ENCODE results near the gene LRRC73.
"Not testable (repeated sequence)": the region's sequence is repeated elsewhere in the genome, so short reads cannot be mapped to it uniquely, and the experiment has no call there.

The LRRC73 gene

DNA sequence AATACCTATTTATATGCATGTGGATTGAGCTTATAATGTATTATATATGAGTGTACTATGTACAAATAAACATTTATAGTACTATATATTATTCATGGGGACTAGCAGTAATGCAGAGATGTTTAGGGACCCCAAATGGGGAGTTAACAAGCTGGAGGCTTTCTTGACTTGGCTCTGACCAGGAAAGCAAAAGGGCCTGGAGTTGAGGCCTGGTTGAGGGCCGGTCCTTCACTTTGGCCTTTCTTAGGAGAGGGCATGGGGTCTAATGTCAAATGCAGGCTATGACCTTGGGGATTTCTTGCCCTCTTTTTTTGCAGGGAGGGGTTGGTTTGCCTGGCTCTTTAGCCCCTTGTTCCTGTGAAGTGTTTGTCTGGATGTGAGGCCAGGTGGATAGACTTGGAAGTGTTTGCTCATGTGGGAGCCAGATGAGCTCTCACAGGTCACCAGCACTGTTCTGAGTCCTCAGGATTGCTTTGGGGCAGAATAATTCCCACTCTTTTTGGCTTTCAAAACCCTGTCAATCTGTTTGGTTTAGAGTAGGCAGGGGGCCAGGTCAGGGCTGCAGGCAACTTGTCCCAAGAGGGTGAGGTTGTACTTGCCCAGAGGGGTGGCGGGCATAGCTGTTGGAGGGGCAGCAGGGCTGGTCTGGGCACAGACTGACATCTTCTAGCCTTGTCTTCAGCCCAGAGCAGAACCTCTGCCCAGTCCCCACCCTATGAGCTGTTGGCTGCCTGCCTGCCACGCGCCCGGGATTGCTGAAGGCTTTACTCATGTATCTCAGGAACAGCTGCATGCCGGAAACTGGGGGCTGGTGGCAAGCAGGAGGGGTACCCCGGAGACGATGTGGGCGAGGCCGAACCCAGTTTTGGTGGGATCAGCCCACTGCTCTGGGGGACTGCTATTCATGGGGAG, 18.1 kb downstream of the LRRC73 start:
- peak; percentile 84 for DNase-seq

DNA sequence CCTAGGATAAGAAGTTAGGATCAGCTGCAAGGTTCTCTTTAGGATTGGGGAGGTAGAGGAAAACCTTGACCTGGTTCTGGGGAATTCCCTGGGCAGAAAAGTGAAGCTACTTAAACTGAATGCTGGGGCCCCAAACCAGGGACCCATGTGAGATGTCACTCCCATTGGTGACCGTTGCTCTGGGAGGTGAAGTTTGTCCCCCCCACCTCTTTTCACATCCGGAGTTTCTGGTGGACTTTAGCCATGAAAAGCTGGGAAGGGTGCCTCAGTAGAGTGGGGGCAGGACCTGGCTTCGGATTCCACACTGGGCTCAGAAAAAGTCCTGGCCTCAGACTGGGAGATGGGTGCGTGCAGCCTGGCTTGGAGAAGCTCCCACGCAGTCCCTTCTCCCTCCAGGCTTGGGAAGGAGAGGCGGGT, 19.6 kb downstream of the LRRC73 start:
- DNase-seq: no peak

DNA sequence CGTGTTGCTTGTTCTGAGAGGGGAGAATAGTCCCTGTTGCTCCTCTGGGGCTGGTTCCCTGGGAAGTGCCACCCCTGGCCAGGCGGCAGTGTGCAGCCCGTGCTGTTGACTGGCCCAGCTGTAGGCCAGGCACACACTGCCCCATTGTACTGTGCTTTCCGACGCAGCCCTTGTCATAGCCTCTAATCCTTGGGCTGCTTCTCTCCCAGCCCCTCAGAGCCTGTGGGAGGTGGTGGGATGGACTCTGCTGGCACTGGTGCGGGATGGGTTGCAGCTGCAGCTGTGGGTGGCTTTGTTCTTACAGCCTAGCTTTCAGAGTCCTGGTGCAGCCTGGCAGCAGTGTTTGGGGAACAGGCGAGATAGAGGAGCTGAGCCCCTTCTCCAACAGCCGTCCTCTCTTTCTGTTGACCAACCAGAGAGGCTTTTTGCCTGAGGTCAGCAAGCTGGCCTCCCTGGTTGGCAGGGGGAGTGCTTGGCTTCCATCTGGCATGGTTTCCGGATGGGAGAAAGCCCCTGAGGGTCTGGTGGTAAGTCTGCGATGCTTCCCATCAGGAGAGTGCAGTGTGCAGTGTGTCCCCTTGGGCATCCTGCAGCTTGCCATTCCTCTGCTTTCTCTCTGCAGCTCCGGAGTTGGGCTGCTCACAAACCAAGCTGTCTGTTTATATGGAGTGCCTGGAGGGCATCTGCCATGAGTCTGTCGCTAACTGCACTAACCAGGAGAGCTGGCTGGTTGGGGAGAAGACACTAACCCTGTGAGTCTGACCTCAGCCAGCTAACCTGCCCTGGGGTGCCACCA, 20.7 kb downstream of the LRRC73 start:
- no peak for DNase-seq

DNA sequence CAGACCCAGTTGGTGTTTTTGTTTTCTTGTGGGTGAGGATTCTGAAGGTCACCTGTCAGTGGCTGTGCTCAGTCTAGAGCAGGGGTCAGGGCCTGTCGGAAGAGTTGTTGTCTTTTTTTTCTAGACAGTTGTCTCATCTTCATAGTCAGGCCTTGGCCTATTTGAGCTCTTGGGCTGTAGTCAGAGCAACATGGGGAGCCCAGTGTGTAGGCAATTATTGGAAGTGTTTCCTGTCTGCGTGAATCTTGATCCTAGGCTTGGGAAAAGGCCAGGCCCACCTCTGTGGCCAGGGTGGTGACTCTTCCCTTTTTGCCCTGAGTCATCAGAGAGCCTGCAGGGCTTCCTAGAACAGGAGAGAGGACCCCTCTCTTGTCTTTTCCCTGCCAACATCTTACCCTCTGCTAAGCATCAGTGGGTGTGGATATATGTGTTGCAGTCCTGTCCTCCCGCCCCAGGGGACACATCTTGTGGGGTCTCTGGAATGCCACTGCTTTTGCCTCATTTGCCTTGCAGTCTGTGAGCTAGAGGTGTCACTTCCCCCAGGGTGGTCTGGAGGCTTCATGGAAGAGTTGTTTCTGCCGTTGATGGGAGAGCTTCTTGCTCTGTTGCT, 21.4 kb downstream of the LRRC73 start:
- no peak for DNase-seq

DNA sequence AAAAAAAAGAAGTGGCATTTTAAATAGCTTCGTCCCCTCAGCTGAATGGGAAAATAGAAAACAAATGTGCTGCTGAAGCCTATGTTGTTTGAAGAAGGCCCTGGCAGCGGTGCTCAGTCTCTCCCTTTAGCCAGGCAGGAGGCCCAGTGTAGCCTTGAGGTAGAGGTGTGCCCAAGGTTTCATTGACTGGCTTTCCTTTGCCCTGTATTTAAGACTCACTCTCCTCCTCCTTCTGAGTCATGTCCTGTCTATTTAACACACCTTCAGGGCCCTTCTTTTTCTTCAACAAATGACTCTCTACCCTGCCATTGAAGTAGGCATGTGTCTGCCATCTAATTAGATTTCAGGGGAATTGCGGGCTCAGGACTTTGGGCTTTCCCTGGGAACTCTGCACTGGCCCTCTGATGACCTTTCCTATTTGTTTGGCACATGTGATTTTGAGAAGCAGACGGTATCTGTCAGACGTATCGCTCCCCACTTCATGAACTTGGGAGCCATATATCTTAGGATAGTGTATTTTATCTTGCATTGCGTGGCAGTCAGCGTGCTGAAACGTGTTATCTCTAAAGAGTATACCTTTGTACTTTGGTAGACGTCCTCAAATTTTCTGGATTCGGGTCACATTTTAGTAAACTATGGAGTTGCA, 28.4 kb downstream of the LRRC73 start:
- DNase-seq: no peak

DNA sequence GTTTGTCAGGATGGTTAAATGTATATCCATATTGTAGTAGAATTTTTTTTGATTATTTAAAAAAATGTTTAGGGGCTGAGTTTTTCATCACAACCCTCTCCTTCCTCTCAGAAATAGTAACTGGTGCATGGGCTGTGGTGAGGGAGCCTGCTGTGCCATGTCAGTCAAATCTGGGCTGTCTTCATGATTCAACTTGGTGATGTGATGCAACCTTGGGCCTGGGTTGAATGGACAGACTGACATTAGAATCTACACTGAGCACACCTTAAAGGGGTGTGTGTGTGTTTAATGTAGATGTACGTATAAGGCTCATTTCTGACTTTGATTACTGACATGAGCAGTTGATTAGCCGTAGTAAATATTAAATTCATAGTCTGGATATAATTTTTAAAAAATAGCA, 29.1 kb downstream of the LRRC73 start:
- DNase-seq: no peak

DNA sequence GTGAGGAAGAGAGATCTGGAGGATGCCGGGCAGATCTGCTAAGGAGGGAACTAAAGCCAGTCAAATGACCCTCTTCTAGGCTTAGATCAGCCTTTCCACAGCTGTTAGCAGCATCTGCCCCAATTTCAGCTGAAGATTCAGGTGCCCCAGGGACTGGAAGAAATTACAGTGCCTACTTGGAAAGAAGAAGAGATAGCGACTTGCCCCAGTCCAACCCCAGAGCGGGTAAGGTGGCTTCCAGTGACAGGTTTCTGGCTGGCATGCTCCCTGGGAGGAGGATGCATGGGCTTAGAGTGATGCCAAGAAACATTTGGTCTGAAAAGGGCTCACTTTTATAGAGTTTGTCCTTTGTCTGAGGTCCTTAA, 32.2 kb downstream of the LRRC73 start:
- DNase-seq: no peak

DNA sequence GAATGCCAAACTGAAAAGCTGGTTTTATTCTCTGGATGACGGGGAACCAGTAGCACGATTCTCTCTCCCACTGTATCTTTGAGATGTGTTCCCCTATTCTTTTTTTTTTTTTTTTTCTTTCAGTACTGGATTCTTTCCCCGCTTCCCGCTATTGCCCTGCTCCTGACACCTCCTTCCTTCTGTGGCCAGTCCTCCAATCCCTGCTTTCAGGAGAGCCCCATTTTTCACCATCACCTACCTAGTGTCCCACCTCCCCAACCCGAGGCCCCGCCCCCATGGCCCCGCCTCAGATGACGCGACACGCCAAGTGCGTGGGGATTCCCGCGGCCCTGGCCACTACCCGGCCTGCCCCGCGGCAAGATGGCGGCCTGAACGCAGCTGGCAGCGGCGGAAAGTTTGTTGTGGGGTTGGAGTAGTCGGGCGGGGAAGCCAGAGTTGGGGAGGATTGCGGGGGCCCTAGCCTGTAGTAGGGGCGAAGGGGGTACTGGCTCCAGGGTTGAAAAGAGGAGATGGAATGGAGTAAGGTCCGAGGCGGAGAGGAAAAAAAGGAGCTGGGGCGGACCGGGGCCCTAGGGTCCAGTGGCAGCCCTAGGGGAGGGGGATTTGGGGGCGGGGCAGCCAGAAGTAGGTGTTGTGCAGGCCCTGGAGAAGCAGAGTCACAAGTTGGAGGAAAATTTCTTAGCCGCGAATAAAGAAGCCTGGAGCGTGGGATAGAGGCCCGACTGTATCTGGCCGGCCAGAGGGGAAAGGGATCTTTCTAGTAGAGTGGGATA, 32.7 kb downstream of the LRRC73 start, which contains the start of gene TJAP1:
Gene TJAP1, plus strand, starts transcription at position 336 of the 773 bp plus-strand sequence. CDS start 21,432 bp downstream, outside the sequence.
- DNase-seq: peak; percentile 97

DNA sequence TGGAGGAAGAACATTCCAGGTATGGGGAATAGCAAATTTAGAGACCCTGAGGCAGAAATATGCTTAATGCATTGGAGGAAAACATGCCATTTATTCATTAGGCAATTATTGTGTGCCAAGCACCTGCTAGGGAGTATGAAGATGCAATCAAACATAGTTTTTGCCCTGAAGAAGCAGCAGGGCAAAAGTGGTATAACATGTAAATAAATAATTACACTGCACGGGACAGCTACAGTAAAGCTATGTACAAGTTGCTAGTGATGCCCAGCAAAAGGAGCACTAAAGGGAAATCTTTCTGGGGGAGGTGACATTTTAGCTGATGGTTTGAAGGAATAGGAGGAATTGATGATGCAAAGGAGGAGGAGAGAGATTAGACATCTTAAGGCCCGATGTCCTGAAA, 33.4 kb downstream of the LRRC73 start:
- DNase-seq: peak; percentile 43

DNA sequence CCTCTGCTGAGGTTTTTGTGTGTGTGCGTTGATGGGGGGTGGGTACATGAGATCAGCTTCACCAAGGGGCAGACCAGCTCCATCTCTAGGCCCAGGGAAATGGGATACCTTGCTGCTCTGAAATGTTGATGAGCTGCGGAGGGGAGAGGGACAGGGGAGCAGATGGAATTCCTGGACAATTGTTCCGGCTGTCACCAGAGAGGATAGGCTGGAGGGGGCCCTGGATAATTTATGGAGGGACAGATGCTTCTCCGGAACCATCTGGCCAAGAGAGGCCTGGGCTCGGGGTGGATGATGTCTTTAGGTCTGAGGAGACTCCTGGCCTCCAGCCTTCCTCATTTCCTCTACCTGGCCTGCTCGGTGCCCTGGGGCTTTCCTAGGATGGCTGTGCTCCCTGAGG, 34.6 kb downstream of the LRRC73 start:
- DNase-seq: no peak

DNA sequence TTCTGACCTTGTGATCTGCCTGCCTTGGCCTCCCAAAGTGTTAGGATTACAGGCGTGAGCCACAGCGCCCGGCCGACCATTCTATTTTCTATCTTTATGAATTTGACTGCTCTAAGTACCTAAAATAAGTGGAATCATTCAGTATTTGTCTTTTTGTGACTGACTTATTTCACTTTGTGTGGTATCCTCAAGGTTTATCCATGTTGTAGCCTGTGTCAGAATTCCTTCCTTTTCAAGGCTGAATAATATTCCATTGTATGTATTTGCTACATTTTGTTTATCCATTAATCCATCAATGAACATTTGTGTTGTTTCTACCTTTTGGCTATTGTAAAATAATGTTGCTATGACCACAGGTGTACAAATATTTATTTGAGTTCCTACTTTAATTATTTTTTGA, 37.6 kb downstream of the LRRC73 start:
- no peak for DNase-seq

DNA sequence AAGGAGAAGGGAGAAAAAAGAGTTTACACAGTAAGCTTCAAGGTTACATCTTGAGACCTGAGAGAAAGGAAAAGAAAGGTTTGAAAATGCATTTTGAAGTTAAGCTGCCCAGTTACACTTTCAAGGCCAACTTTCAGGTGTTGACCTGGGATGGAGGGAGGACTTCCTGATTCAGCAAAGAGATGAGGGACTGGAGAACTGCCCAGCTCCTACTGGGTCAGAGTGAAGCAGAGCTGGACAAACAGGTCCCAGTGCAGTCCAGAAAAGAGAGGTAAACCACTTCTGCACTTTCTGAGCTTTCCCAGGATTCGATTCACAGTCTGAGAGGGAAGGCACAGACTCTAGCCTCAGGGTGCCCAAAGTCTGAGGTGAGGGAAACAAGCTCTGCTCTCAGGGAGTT, 38.7 kb downstream of the LRRC73 start:
- no peak for DNase-seq

DNA sequence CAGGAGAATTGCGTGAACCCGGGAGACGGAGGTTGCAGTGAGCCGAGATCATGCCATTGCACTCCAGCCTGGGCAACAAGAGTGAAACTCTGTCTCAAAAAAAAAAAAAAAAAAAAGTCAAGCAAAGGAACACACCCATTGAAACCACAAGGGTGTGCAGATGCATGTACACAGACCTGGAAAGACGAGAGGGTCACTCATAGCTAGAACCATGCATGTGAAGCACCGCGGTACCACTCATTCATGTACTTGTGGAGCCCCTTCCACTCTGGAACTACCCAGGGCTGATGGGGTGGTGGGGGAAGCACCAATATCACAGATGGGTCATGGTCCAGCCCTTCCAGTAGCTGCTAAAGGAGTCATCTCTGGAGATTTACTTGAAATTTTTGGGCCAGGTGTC, 40.2 kb downstream of the LRRC73 start:
- DNase-seq: no peak

DNA sequence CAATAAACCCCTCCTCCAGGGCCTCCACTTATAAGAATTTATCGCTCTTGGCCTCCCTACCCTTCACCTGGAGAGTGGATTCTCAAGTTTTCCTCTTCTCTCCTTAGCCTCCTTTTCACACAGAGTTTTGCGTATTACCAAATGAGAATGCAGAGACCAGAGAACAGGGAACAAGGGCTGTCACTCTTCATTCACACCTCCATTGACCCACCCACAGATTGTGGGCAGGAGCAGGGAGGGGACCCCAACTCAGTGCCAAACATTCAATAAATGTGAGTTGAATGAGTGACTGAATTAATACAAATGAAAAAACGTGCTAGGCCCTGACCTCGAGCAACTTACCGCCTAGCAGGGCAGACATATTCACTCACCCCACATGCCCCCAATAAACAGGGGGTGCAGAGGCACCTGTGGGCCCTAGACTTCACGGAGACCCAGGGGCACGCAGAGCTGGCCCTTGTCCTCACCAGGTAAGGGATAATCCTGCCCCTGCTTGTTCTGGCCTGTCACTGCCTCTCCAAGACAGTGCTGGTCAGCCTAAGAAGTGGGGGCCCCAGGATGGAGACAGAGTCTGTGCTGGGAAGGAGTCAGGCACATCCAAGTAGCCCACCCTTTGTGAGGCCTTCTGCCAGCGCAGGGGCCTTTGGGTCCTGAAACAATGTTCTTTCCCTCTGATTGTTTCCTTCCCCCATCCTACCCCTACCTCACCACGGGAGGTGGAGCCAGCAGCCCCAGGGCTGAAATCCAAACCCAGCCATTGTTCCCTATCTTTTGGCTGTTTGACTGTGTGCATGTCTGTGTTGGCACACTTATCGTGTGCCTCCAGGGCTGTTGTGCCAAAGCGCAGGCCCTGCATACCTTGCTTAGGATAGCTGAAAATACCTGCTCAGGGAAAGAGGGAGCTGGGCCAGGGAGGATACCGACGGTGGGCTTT, 41.1 kb downstream of the LRRC73 start:
- DNase-seq: no peak

DNA sequence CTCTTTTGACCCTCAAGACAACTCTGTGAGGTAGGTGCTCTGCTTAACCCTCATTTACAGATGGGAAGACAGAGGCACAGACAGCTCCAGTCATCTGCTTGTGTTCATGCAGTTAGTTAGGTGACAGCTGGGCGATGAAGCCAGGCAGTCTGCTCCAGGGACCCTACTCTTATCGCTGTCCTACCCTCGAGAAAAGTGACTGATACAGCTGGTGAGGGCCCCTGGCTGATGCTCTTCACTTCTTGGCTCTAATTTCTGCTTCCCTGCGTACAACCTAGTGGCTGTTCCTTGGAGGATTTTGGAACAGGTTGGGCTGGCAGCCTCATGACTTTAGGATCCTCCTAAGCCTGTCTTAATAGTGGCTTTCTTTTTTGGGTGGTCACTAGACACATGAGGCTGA, 41.9 kb downstream of the LRRC73 start:
- no peak for DNase-seq

DNA sequence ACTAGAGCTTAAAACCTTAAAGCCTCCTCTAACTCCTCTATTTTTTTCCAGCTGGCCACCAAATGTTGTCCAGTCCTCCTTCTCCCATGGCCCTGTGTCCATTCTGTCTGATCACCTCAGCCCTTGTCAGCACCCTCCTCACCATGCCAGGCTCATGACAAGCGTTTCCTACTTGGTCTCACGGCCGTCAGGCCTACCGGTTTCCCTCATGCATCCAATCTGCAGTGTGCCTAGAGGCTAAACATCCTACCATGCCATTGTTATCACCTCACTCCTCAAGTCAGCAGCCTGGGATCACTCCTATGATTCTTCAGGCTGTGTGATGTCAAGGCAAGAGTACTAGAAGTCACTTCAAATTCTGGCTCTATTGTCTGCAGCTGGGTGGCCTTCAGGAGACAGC, 42.4 kb downstream of the LRRC73 start:
- no peak for DNase-seq

DNA sequence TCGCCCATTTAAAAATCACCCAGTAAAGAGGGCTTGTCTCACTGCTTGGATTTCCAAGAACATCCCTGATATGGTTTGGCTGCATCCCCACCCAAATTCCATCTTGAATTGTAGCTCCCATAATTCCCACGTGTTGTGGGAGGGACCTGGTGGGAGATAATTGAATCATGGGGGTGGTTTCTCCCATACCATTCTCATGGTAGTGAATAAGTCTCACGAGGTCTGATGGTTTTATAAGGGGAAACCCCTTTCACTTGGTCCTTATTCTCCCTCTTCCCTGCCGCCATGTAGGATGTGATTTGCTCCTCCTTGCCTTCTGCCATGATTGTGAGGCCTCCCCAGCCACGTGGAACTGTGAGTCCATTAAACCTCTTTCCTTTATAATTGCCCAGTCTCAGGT, 42.9 kb downstream of the LRRC73 start:
- not testable (repeated sequence) for DNase-seq

DNA sequence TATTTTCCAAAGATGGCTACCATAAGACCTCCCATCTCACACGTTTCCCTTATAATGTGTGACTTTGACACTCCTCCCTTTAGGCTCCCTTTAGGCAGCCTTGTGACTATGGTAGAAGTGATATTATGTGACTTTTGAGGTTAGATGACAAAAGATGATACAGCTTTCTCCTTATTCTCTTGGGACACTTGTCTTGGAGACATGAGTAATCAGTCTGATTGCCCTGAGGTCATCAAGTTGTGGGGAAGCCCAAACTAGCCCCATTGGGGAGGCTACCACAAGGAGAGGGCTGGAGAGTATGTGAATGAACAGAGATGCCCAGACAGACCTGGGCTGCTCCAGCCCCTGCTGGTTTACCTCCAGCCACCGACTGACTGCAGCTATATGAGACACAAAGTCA, 44.2 kb downstream of the LRRC73 start:
- DNase-seq: no peak

DNA sequence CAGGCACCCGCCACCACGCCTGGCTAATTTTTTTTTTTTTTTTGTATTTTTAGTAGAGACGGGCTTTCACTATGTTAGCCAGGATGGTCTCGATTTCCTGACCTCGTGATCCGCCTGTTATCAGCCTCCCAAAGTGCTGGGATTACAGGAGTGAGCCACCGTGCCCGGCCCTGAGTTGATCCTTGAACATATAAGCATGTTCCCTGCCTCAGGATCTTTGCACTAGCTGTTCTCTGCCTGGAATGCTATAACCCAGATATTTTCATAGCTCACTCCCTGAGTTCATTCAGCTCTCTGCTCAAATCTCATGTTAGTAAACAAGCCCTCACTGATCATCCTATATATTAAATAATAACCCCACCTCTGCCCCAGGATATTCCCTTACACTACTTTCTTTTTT, 45.8 kb downstream of the LRRC73 start:
- DNase-seq: no peak

DNA sequence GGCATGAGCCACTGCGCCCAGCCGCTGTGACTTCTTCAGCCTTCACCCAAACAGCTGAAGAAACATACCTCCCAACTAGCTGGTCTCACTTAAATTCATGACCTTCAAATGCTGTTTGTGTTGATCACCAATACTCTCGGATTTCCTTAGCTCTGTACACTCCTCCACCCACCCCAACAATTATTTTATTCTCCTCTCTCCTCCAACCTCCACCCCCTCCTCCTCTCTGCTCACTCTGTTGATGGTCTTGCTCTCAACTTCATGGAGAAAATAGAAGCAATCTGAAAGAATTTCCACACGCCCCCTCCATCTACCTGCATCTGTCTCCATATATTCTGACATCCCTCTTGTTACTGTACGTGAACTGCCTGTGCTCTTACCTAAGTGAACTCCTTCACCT, 48.2 kb downstream of the LRRC73 start:
- no peak for DNase-seq

DNA sequence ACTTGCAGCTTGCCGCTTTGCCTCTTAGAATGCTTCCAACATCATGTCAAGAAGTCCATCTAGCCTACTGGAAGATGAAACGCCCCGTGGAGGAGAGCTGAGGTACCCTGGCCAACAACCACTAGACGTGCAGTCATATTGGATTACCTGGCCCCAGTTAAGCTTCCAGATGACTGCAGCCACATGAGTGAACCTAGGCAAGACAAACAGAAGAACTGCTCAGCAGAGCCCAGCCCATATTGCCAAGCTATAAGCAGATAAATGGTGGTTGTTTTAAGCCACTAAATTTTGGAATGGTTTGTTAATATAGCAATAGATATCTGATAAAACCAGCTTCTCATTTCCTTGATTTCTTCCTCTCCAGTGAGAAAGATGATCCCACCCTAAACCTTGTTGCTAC, 50.1 kb downstream of the LRRC73 start:
- DNase-seq: no peak
